HepG2 (cell line): ENCODE measurements around the gene OPRL1. TPM values are rescaled to one million over a fixed set of nuclear protein-coding genes. Genes with fewer than 3 reads are reported as not detected.

Experiments
- MAFF ChIP-seq: IDR thresholded peaks from 2 replicates; pipeline ENCODE4 v1.6.1; 2011; ENCODE audit warnings: low read depth, low read length, improper control_type of control experiment
- MIER2 ChIP-seq: IDR thresholded peaks from 2 replicates; pipeline ENCODE4 v1.6.1; 2016; ENCODE audit warnings: missing biosample characterization, missing genetic modification reagents
- MIER3 ChIP-seq: IDR thresholded peaks from 2 replicates; pipeline ENCODE4 v1.6.1; 2016; ENCODE audit warnings: missing compliant biosample characterization, borderline replicate concordance
- NFYC ChIP-seq: IDR thresholded peaks from 2 replicates; pipeline ENCODE4 v1.6.1; 2016; ENCODE audit warnings: missing genetic modification reagents, missing compliant biosample characterization
- SIX4 ChIP-seq: sonication (generic); formaldehyde crosslinking; IDR thresholded peaks from 2 replicates; pipeline ENCODE4 v1.4.0; 2020; ENCODE audit warnings: missing genetic modification reagents
- YEATS2 ChIP-seq: sonication (generic); formaldehyde crosslinking; IDR thresholded peaks from 2 replicates; pipeline ENCODE4 v1.4.0; 2020; ENCODE audit warnings: missing genetic modification reagents, borderline replicate concordance
- ZFP90 ChIP-seq: sonication (generic); formaldehyde crosslinking; IDR thresholded peaks from 2 replicates; pipeline ENCODE4 v1.8.0; 2022; ENCODE audit warnings: missing genetic modification reagents, mild to moderate bottlenecking, inconsistent platforms, borderline replicate concordance
- ZNF124 ChIP-seq: sonication (generic); formaldehyde crosslinking; IDR thresholded peaks from 2 replicates; pipeline ENCODE4 v1.4.0; 2020; ENCODE audit warnings: missing genetic modification reagents
- ZNF329 ChIP-seq: sonication (generic); formaldehyde crosslinking; IDR thresholded peaks from 2 replicates; pipeline ENCODE4 v1.9.0; 2021; ENCODE audit warnings: low read depth, mild to moderate bottlenecking, missing genetic modification reagents
- ZNF510 ChIP-seq: sonication (generic); formaldehyde crosslinking; IDR thresholded peaks from 2 replicates; pipeline ENCODE4 v1.4.0; 2020; ENCODE audit warnings: low read depth, mild to moderate bottlenecking, missing genetic modification reagents
- ZNF530 ChIP-seq: sonication (generic); formaldehyde crosslinking; IDR thresholded peaks from 2 replicates; pipeline ENCODE4 v1.5.0; 2020; ENCODE audit warnings: low read depth, mild to moderate bottlenecking, missing genetic modification reagents
- polyA plus RNA-seq, 8 experiments: library from polyadenylated mRNA; depleted of rRNA in 3 of 8; stranded (reverse) in 7 of 8; unstranded in 1 of 8; fragments of >200 nt; fragmentation: Illumina TruSeq in 4 of 8; extraction: Trizol in 4 of 8; gene quantifications; 2 replicates each; pipeline versions ENCODE4 v1.2.1 to v1.2.3, GENCODE V29; 2011 to 2016; ENCODE audit warnings: low read depth in 4 of 8, missing spikeins in 1 of 8, mixed read lengths in 1 of 8; ENCODE audit not compliant: insufficient read depth in 1 of 8
- total RNA-seq, 5 experiments: library from RNA; depleted of rRNA; stranded (reverse); fragments of >200 nt; fragmentation: Illumina TruSeq; extraction: Trizol; gene quantifications; 2 replicates each; pipeline ENCODE4 v1.2.3, GENCODE V29; 2016; ENCODE audit warnings: low read depth in 1 of 5
- TF ChIP-seq, protein P1 (sequence below): sonication (generic); formaldehyde crosslinking; IDR thresholded peaks from 2 replicates; pipeline ENCODE4 v1.4.0; 2020; ENCODE audit warnings: missing genetic modification reagents
- TF ChIP-seq, protein P2 (sequence below): sonication (generic); formaldehyde crosslinking; IDR thresholded peaks from 2 replicates; pipeline ENCODE4 v1.8.0; 2022; ENCODE audit warnings: missing genetic modification reagents, mild to moderate bottlenecking, inconsistent platforms, borderline replicate concordance
- TF ChIP-seq, protein P3 (sequence below): sonication (generic); formaldehyde crosslinking; IDR thresholded peaks from 2 replicates; pipeline ENCODE4 v1.9.0; 2021; ENCODE audit warnings: mild to moderate bottlenecking, missing genetic modification reagents
- TF ChIP-seq, protein P4 (sequence below): sonication (generic); formaldehyde crosslinking; IDR thresholded peaks from 2 replicates; pipeline ENCODE4 v1.8.1; 2023; ENCODE audit warnings: mild to moderate bottlenecking, missing genetic modification reagents
- TF ChIP-seq, protein P5 (sequence below): sonication (generic); formaldehyde crosslinking; IDR thresholded peaks from 2 replicates; pipeline ENCODE4 v1.5.0; 2020; ENCODE audit warnings: missing genetic modification reagents
- TF ChIP-seq, protein P6 (sequence below): sonication (generic); formaldehyde crosslinking; IDR thresholded peaks from 2 replicates; pipeline ENCODE4 v1.5.0; 2020; ENCODE audit warnings: missing genetic modification reagents, mild to moderate bottlenecking, borderline replicate concordance

OPRL1 gene
- total and polyA plus RNA-seq, 2 of the 13 experiments (the other 11 are each of a cell fraction or from before 2014, with no cell fraction given) = 0.35 to 0.71 TPM

DNA sequence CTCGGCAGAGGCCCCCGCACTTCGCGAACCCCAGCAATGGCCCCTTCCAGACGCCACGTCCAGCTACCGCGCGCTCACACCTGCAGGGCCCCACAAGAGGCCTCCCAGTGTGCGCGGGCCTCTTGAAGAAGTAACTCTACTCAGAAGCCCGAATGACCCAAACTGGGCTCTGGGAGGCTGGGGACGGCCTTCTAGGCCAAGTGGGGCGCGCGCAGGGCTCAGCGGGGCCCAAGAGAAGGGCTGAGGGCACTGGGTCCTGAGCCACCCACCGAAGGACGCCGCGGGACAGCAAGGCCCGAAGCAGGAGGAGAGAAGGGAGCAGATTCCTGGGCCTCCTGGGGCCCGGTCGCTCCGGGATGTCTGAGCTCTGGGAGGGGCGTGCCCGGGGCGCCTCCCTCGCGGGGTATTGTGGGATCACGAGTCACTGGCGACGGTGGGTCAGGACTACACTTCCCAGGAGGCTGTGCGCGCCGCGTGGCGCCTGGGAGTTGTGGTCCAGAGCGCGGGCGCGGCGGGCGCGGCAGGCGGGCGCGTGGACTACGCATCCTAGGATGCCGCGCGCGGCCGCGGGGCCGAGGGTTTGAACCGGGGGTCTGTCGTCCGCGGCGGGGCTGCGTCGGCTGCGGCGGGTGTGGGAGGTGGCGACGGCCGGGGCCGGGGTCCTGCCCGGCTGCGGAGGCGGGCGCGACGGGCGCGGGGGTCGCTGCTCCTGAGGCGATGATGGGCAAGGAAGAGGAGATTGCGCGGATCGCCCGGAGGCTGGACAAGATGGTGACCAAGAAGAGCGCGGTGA lies 17.1 kb upstream of the OPRL1 start, which contains the start of gene TCEA2 (continued):
- TF ChIP-seq, protein P1, sequence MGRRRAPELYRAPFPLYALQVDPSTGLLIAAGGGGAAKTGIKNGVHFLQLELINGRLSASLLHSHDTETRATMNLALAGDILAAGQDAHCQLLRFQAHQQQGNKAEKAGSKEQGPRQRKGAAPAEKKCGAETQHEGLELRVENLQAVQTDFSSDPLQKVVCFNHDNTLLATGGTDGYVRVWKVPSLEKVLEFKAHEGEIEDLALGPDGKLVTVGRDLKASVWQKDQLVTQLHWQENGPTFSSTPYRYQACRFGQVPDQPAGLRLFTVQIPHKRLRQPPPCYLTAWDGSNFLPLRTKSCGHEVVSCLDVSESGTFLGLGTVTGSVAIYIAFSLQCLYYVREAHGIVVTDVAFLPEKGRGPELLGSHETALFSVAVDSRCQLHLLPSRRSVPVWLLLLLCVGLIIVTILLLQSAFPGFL (CRISPR knock-in tag) = no peak
- TF ChIP-seq SIX4 (peak; percentile 69), ZNF124 (CRISPR knock-in tag) (peak; percentile 97), ZNF530 (no peak), NFYC (CRISPR knock-in tag) (no peak), ZFP90 (CRISPR knock-in tag) (peak; percentile 83; the same call in 1 of the 2 replicates), MIER2 (peak; percentile 81; the same call in 1 of the 2 replicates), MAFF (no peak), ZNF510 (CRISPR knock-in tag) (no peak), MIER3 (CRISPR knock-in tag) (peak; percentile 93), ZNF329 (CRISPR knock-in tag) (no peak), YEATS2 (CRISPR knock-in tag) (peak; percentile 80; the same call in 1 of the 2 replicates)
- TF ChIP-seq, protein P2, sequence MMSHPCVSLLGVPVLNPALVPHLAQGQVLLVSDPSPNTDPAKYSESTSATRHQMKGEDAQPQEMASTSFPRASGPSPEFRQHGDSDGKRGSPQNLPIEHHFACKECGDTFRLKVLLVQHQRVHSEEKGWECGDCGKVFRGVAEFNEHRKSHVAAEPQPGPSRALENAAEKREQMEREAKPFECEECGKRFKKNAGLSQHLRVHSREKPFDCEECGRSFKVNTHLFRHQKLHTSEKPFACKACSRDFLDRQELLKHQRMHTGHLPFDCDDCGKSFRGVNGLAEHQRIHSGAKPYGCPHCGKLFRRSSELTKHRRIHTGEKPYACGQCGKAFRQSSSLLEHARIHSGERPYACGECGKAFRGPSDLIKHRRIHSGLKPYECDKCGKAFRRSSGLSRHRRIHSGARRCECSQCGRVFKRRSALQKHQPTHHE (CRISPR knock-in tag) = 0 out of 2 replicates have a peak, but pooled peaks have one; percentile 36
- TF ChIP-seq, protein P3, sequence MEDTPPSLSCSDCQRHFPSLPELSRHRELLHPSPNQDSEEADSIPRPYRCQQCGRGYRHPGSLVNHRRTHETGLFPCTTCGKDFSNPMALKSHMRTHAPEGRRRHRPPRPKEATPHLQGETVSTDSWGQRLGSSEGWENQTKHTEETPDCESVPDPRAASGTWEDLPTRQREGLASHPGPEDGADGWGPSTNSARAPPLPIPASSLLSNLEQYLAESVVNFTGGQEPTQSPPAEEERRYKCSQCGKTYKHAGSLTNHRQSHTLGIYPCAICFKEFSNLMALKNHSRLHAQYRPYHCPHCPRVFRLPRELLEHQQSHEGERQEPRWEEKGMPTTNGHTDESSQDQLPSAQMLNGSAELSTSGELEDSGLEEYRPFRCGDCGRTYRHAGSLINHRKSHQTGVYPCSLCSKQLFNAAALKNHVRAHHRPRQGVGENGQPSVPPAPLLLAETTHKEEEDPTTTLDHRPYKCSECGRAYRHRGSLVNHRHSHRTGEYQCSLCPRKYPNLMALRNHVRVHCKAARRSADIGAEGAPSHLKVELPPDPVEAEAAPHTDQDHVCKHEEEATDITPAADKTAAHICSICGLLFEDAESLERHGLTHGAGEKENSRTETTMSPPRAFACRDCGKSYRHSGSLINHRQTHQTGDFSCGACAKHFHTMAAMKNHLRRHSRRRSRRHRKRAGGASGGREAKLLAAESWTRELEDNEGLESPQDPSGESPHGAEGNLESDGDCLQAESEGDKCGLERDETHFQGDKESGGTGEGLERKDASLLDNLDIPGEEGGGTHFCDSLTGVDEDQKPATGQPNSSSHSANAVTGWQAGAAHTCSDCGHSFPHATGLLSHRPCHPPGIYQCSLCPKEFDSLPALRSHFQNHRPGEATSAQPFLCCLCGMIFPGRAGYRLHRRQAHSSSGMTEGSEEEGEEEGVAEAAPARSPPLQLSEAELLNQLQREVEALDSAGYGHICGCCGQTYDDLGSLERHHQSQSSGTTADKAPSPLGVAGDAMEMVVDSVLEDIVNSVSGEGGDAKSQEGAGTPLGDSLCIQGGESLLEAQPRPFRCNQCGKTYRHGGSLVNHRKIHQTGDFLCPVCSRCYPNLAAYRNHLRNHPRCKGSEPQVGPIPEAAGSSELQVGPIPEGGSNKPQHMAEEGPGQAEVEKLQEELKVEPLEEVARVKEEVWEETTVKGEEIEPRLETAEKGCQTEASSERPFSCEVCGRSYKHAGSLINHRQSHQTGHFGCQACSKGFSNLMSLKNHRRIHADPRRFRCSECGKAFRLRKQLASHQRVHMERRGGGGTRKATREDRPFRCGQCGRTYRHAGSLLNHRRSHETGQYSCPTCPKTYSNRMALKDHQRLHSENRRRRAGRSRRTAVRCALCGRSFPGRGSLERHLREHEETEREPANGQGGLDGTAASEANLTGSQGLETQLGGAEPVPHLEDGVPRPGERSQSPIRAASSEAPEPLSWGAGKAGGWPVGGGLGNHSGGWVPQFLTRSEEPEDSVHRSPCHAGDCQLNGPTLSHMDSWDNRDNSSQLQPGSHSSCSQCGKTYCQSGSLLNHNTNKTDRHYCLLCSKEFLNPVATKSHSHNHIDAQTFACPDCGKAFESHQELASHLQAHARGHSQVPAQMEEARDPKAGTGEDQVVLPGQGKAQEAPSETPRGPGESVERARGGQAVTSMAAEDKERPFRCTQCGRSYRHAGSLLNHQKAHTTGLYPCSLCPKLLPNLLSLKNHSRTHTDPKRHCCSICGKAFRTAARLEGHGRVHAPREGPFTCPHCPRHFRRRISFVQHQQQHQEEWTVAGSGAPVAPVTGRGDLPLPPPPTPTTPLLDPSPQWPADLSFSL = no peak; the same call in 1 of the 2 replicates
- TF ChIP-seq, protein P4, sequence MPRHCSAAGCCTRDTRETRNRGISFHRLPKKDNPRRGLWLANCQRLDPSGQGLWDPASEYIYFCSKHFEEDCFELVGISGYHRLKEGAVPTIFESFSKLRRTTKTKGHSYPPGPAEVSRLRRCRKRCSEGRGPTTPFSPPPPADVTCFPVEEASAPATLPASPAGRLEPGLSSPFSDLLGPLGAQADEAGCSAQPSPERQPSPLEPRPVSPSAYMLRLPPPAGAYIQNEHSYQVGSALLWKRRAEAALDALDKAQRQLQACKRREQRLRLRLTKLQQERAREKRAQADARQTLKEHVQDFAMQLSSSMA (CRISPR knock-in tag) = 0 out of 2 replicates have a peak, but pooled peaks have one; percentile 33
- TF ChIP-seq, protein P5, sequence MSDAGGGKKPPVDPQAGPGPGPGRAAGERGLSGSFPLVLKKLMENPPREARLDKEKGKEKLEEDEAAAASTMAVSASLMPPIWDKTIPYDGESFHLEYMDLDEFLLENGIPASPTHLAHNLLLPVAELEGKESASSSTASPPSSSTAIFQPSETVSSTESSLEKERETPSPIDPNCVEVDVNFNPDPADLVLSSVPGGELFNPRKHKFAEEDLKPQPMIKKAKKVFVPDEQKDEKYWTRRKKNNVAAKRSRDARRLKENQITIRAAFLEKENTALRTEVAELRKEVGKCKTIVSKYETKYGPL (CRISPR knock-in tag) = no peak; the same call in 1 of the 2 replicates
- TF ChIP-seq, protein P6, sequence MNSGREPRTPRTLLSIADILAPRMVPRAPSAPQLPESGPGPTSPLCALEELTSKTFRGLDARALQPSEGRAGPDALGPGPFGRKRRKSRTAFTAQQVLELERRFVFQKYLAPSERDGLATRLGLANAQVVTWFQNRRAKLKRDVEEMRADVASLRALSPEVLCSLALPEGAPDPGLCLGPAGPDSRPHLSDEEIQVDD (CRISPR knock-in tag) = peak; percentile 63
